Activated T-cell treated with anti-CD3 and anti-CD28 coated beads, Interleukin-2, amount 50 U/mL, for 48 hours (primary cell): ENCODE results near the gene LMX1B.
"Not testable (repeated sequence)": the region's sequence is repeated elsewhere in the genome, so short reads cannot be mapped to it uniquely, and the experiment has no call there.

ENCODE experiments used
- DNase-seq, 2 experiments: peaks; one replicate each; pipeline ENCODE4 v3.0.0-alpha.2; 2020

The LMX1B gene

GRCh38 chr9:126613651-126614050 is at the start of gene LMX1B:
Gene LMX1B (plus strand): TSS chr9:126613928. CDS start chr9:126614450, 522 bp downstream.
- no peak for DNase-seq

- DNase-seq: no peak
Measured at GRCh38 chr9:126564128-126564527, 49.6 kb upstream of the LMX1B start.

GRCh38 chr9:126564716-126565115 is 49.0 kb upstream of the LMX1B start:
- DNase-seq: no peak

GRCh38 chr9:126565336-126566128 is 48.2 kb upstream of the LMX1B start:
- no peak for DNase-seq

GRCh38 chr9:126569036-126569435 is 44.7 kb upstream of the LMX1B start:
- no peak for DNase-seq

GRCh38 chr9:126578029-126578428 is 35.7 kb upstream of the LMX1B start:
- DNase-seq: no peak

- not testable (repeated sequence) for DNase-seq
Measured at GRCh38 chr9:126580319-126580718, 33.4 kb upstream of the LMX1B start.

- no peak for DNase-seq
Measured at GRCh38 chr9:126581893-126582292, 31.8 kb upstream of the LMX1B start.

- DNase-seq: no peak
Measured at GRCh38 chr9:126582427-126582826, 31.3 kb upstream of the LMX1B start.

GRCh38 chr9:126583144-126583760 is 30.5 kb upstream of the LMX1B start:
- no peak for DNase-seq

- no peak for DNase-seq
Measured at GRCh38 chr9:126584611-126585010, 29.1 kb upstream of the LMX1B start.

GRCh38 chr9:126586236-126586635 is 27.5 kb upstream of the LMX1B start:
- no peak for DNase-seq

GRCh38 chr9:126587187-126588185 is 26.2 kb upstream of the LMX1B start:
- no peak for DNase-seq

GRCh38 chr9:126588491-126589168 is 25.1 kb upstream of the LMX1B start:
- DNase-seq: no peak

- no peak for DNase-seq
Measured at GRCh38 chr9:126589349-126589748, 24.4 kb upstream of the LMX1B start.

- no peak for DNase-seq
Measured at GRCh38 chr9:126591083-126591482, 22.6 kb upstream of the LMX1B start.

- DNase-seq: no peak
Measured at GRCh38 chr9:126591922-126592321, 21.8 kb upstream of the LMX1B start.

GRCh38 chr9:126592461-126592860 is 21.3 kb upstream of the LMX1B start:
- DNase-seq: no peak

GRCh38 chr9:126595982-126596381 is 17.7 kb upstream of the LMX1B start:
- DNase-seq: no peak

- DNase-seq: no peak
Measured at GRCh38 chr9:126599047-126599650, 14.6 kb upstream of the LMX1B start.

- no peak for DNase-seq
Measured at GRCh38 chr9:126604059-126605055, 9.4 kb upstream of the LMX1B start.
